KMS-11 (cell line): ENCODE data around the gene UBASH3B.
A peak's percentile ranks its signal among the peaks of the same experiment; 100 is the strongest.
"Not testable (repeated sequence)": the region's sequence is repeated elsewhere in the genome, so short reads cannot be mapped to it uniquely, and the experiment has no call there.

ENCODE experiments used
- H2AFZ ChIP-seq: fragments of 200-600 bp; sonication (generic); 2 replicates; pipeline ENCODE4 v1.6.1; 2016; ENCODE audit warnings: antibody characterized with exemption, mixed run types, low read depth
- H3K27ac ChIP-seq: fragments of 200-600 bp; sonication (generic); 2 replicates; pipeline ENCODE4 v1.6.1; 2016; ENCODE audit warnings: mild to moderate bottlenecking, mixed run types
- H3K27me3 ChIP-seq: fragments of 200-600 bp; sonication (generic); 2 replicates; pipeline ENCODE4 v1.6.1; 2017; ENCODE audit warnings: mild to moderate bottlenecking, low read depth, mixed run types, moderate library complexity; ENCODE audit not compliant: insufficient read depth
- H3K36me3 ChIP-seq: fragments of 200-600 bp; sonication (generic); 2 replicates; pipeline ENCODE4 v1.6.1; 2017; ENCODE audit warnings: mild to moderate bottlenecking, mixed run types; ENCODE audit not compliant: insufficient read depth
- H3K4me1 ChIP-seq: fragments of 200-600 bp; sonication (generic); 2 replicates; pipeline ENCODE4 v1.6.1; 2016; ENCODE audit warnings: mild to moderate bottlenecking, low read depth, mixed run types; ENCODE audit not compliant: poor library complexity, severe bottlenecking
- H3K4me2 ChIP-seq: fragments of 200-600 bp; sonication (generic); 2 replicates; pipeline ENCODE4 v1.7.0; 2016; ENCODE audit warnings: mild to moderate bottlenecking, mixed run types
- H3K4me3 ChIP-seq: fragments of 200-600 bp; sonication (generic); IDR thresholded peaks from 2 replicates; pipeline ENCODE4 v1.6.1; 2017; ENCODE audit warnings: low read depth, low read length, mixed read lengths; ENCODE audit not compliant: insufficient read depth
- H3K79me2 ChIP-seq: fragments of 200-600 bp; sonication (generic); 2 replicates; pipeline ENCODE4 v1.6.1; 2016; ENCODE audit warnings: low read depth, mixed run types; ENCODE audit not compliant: insufficient read depth
- H3K9ac ChIP-seq: fragments of 200-600 bp; sonication (generic); 2 replicates; pipeline ENCODE4 v1.6.1; 2016; ENCODE audit warnings: mild to moderate bottlenecking, mixed run types
- H4K20me1 ChIP-seq: fragments of 200-600 bp; sonication (generic); 2 replicates; pipeline ENCODE4 v1.6.1; 2016; ENCODE audit warnings: mild to moderate bottlenecking, mixed run types; ENCODE audit not compliant: insufficient read depth
- CTCF ChIP-seq: fragments of 200-600 bp; sonication (generic); conservative IDR thresholded peaks from 2 replicates; pipeline ENCODE4 v1.6.1; 2017; ENCODE audit warnings: low read depth, mild to moderate bottlenecking, antibody characterized with exemption, low read length, moderate library complexity, mixed read lengths

The UBASH3B gene, protein sequence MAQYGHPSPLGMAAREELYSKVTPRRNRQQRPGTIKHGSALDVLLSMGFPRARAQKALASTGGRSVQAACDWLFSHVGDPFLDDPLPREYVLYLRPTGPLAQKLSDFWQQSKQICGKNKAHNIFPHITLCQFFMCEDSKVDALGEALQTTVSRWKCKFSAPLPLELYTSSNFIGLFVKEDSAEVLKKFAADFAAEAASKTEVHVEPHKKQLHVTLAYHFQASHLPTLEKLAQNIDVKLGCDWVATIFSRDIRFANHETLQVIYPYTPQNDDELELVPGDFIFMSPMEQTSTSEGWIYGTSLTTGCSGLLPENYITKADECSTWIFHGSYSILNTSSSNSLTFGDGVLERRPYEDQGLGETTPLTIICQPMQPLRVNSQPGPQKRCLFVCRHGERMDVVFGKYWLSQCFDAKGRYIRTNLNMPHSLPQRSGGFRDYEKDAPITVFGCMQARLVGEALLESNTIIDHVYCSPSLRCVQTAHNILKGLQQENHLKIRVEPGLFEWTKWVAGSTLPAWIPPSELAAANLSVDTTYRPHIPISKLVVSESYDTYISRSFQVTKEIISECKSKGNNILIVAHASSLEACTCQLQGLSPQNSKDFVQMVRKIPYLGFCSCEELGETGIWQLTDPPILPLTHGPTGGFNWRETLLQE

DNA sequence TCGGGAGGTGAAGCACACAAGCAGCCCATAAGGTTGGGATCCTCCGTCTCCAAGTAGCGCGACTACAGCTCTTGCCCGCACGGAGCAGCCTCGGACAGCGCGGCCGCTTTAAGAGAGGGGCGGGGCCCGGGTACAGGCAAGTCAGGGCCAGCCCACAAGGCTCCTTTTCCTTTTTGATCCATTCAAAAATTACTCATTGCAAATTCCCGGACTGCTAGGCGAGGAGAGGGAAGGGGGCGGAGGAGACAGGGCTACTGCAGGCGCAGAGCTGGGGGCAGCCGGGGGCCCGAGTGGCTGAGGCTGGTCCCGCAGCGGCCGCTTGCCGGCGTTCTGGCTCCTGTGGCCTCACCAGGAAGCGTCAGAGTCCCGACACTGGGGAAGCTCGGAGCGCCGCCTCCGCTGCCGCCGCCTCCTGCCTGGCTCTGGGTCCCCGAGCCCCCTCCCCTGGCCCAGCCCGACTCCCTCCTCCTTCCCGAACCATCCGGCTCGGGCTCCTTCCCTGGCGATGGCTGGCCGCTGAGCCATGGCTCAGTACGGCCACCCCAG, at the start of gene UBASH3B:
Gene UBASH3B, plus strand, starts transcription at position 196 of the 546 bp plus-strand sequence. Its CDS starts 328 bp downstream, at position 524.
- Histone ChIP-seq H3K27me3 (no peaks in the 10 kb centered on the region), H3K4me1 (peaks cover 5% of the 10 kb centered on the region), H3K9ac (peak within 1 kb of the TSS; percentile 25; the same call in 1 of the 2 replicates), H3K27ac (no peak within 1 kb of the TSS), H3K79me2 (no peaks in the 10 kb centered on the region), H4K20me1 (no peaks in the 10 kb centered on the region), H2AFZ (peak within 1 kb of the TSS; percentile 75), H3K4me3 (no peak within 1 kb of the TSS), H3K36me3 (no peaks in the 10 kb centered on the region), H3K4me2 (peak within 1 kb of the TSS; percentile 64)
- no peak for TF ChIP-seq CTCF

DNA sequence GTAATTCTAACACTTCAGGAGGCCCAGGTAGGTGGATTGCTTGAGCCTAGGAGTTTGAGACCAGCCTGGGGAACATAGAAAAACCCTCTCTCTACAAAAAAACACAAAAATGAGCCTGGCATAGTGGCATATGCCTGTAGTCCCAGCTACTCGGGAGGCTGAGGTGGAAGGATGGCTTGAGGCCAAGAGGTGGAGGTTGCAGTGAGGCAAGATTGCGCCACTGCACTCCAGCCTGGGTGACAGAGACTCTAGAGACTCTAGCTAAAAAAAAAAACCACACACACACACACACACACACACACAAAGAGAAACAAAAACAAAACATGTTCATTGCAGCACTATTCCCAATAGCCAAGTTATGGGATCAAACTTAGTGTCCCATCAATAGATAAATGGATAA, 48.4 kb upstream of the UBASH3B start:
- not testable (repeated sequence) for H3K4me3 ChIP-seq, H3K27me3 ChIP-seq, H3K4me1 ChIP-seq, H3K9ac ChIP-seq, H3K36me3 ChIP-seq, H3K79me2 ChIP-seq, H4K20me1 ChIP-seq, H3K27ac ChIP-seq, H3K4me2 ChIP-seq, H2AFZ ChIP-seq

DNA sequence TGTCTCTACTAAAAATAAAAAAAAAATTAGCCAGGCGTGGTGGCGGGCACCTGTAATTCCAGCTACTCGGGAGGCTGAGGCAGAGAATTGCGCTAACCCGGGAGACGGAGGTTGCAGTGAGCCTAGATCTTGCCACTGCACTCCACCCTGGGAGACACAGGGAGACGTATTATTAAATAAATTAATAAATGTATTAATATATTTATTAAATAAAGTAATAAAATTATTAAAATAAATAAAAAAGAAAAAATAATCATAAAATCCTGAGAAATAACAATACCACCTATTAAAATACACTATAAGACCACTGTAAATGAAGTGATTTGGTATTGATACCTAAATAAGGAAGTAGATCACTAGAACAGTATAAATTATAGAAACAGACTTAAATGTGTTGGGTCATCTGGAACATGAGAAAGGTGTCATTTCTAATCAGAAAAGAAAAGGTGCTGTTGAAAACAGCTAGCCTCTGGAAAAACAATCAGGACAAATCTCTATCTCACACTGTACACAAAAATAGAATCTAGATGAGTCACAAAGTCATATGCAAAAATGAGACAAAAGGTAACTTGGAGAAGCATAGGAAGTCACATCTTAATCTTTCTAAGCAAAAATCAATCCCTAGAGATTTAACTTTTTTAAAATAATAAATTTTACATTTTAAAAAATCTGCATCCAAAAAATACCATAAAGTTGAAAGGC, 43.2 kb upstream of the UBASH3B start:
- Histone ChIP-seq H3K4me2 (no peak overlapping the region), H4K20me1 (no peaks in the 10 kb centered on the region), H3K79me2 (no peaks in the 10 kb centered on the region), H3K9ac (no peak overlapping the region), H3K27ac (no peak overlapping the region), H3K27me3 (no peaks in the 10 kb centered on the region), H3K4me3 (no peak overlapping the region), H3K4me1 (no peaks in the 10 kb centered on the region), H2AFZ (no peak overlapping the region), H3K36me3 (no peaks in the 10 kb centered on the region)
- no peak for TF ChIP-seq CTCF

- Histone ChIP-seq H2AFZ (no peak overlapping the region), H3K4me1 (no peaks in the 10 kb centered on the region), H3K27me3 (no peaks in the 10 kb centered on the region), H3K27ac (no peak overlapping the region), H3K4me2 (no peak overlapping the region), H3K36me3 (no peaks in the 10 kb centered on the region), H3K9ac (no peak overlapping the region), H3K4me3 (no peak overlapping the region), H3K79me2 (no peaks in the 10 kb centered on the region), H4K20me1 (no peaks in the 10 kb centered on the region)
- no peak for TF ChIP-seq CTCF
These were observed 38.8 kb upstream of the UBASH3B start for GRCh38 chr11:122616718-122617117.
